OCI-LY3 (cell line): ENCODE data around the gene ACACA.

Experiments used
- EZH2phosphoT487 ChIP-seq: fragments of 200-600 bp; shearing (Covaris generic); IDR thresholded peaks from 2 replicates; pipeline ENCODE4 v1.6.1; 2018; ENCODE audit warnings: antibody characterized with exemption, mixed run types, low read depth
- TF ChIP-seq, protein P1 (sequence below): fragments of 200-600, 300-600 bp; sonication (generic); IDR thresholded peaks from 2 replicates; pipeline ENCODE4 v1.5.1; 2014; ENCODE audit warnings: antibody characterized with exemption, low read length, low read depth

DNA sequence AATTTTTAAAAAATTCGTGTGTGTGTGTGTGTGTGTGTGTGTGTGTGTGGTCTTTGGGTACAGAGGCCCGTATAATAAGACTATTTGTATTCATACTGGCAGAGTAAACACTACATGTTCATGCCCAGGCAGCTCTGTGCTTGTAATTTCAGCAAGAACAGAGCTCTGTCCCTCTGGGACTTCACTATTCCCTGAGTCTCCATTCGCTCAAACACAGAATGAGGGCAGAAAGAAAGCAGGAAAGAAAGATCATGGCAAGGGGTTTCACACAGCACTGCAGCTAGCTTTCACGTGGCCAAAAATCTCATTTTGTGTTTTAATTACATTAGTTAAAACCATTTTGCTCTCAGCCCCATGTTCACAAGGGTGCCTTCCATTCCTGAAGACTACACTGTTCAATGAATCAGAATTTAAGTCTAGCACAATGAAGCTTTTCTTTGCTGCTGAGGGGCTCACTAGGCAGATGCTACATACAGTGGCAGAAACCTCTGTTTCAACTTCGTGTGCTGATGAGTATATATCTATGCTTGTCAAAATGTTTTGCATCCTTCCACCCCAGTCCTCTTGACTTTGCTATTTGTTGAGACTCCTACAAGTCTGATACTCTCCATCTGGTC lies 229.3 kb downstream of the ACACA start:
- TF ChIP-seq, protein P1, sequence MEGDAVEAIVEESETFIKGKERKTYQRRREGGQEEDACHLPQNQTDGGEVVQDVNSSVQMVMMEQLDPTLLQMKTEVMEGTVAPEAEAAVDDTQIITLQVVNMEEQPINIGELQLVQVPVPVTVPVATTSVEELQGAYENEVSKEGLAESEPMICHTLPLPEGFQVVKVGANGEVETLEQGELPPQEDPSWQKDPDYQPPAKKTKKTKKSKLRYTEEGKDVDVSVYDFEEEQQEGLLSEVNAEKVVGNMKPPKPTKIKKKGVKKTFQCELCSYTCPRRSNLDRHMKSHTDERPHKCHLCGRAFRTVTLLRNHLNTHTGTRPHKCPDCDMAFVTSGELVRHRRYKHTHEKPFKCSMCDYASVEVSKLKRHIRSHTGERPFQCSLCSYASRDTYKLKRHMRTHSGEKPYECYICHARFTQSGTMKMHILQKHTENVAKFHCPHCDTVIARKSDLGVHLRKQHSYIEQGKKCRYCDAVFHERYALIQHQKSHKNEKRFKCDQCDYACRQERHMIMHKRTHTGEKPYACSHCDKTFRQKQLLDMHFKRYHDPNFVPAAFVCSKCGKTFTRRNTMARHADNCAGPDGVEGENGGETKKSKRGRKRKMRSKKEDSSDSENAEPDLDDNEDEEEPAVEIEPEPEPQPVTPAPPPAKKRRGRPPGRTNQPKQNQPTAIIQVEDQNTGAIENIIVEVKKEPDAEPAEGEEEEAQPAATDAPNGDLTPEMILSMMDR = no peak
- TF ChIP-seq EZH2phosphoT487 = no peak
